GM21576 (cell line): ENCODE results near the gene USP33.
"Not testable (repeated sequence)": the region's sequence is repeated elsewhere in the genome, so short reads cannot be mapped to it uniquely, and the experiment has no call there.

Experiments
- ATAC-seq: cut with Tn5 transposase; IDR thresholded peaks from one replicate; pipeline ENCODE4 v1.9.1; 2021; ENCODE audit warnings: mild to moderate bottlenecking, moderate library complexity; ENCODE audit not compliant: unreplicated experiment

Gene USP33

DNA sequence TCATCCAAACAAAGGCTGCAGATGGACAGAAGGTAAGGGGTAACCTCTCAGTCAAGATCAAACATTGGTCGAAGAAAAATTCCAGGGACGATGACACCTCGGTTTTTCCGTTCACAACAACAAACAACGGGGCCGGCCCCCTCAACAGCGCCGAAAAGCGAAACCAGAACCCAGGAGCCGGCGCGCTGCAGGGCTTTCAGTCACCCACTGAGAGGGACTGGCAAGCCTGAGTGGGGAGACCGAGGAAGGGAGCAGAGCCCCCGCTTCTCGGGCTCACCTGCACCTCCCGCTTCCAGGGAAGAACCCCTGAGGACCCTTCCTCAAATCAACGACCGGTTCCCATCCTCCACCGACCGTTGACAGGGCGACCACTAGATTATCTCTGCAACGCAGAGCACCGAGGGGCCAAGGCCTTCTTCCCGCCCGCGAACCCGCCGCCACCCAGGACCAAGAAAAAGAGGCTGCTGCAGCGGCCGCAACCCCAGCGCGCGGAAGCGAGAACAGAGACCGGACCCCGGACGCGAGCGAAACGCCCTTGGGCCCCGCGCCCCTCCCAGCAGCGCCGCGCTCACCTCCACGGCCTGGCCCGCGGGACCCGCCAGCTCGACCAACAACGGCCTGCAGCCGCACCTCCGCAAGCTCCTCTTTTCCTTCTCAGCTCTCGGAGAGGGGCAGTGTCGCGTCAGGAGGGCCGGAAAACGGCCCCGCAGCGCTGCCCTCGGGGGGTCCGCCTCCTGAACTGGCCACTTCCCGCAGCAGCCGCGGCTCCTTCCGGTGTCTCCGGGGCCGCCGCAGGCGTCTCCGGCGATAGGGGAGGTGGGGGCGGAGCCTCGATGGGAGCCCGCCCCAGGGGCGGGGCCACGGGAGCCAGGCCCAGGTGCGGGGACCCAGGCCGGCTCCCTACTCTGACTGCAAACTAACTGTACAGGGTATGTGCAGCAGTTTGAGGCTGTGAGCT is at the start of gene USP33:
TSS of gene USP33 (minus strand) at position 782 of the 958 bp plus-strand sequence. CDS start 18,155 bp downstream, outside the sequence.
- ATAC-seq: peak; percentile 92

DNA sequence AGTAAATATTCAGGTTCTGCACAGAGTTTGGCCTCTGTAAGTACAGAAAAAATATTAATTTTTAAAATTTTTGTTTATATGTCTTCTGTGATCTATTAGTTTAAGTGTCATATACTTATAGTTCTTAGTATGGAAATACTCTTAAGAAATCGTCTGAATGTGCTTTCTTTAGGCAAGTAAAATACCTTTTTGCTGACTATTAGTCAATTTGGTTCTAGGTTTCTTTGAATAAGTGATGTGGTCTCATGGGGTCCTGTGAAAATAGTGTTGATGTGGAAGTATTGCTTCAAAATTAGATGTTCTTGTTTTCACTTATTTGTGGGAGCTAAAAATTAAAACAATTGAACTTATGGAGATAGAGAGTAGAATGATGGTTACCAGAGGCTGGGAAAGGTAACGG is 43.7 kb upstream of the USP33 start:
- no peak for ATAC-seq

DNA sequence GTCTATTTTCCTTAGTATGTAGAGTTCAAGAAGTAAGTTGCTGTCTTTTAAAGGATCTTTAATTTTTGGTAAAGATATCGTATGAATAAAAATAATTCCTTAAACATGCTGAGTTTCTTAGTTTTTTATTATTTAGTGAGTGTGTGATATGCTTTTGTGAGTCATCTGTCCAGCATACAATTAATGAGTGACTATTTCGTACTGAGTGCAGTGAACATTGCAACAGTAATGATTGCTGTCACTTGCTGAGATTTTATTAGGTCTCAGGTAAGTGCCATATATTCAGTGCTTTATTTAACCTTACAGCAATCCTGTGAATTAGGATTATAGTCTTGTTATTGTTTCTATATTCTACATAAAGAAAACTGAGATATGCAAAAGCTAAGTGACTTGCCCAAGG is 42.4 kb upstream of the USP33 start:
- no peak for ATAC-seq

DNA sequence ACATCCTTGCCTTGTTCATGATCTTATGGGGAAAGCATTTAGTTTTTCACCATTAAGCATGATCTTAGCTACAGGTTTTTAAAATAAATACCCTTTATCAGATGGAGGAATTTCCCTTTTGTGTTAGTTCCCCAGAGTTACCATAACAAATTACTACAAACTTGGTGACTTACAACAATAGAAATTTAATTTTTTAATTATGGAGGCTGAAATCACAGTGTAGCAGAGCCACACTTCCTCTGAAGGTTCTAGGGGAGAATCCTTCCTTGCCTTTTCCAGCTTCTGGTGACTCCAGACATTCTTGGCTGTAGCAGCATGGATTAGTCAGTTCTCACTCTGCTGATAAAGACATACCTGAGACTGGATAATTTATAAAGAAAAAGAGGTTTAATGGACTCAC is 38.3 kb upstream of the USP33 start:
- no peak for ATAC-seq

DNA sequence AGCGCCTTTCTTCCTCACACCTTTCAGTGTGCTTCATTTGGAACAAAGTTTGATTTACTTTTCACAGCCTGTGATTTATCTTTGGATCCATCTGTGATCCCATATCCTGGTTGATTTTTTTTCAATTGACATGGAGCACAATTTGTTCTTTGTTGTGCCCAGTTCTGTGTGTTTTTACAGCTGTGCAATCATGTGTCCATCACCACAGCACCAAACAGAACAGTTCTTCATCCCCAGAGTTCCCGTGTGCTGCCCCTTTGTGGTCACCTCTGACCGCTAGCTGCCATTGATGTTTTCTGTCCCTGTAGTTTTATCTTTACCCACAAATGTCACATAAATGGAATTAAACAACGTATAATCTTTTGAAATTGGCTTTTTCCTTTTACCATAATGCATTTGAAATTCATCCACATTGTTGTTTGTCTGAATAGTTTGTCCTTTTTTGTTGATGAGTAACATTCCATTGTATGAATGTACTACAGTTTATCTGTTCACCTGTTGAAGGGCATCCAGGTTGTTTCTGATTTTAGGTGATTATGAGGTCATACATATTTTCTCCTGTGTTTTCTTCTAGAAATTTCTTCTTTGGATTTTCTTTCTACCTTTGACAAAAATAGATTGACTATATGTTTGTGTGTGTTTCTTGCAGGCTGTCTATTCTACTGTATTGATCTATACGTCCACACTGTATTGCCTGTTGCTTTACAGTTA is 37.2 kb upstream of the USP33 start:
- no peak for ATAC-seq

GRCh38 chr1:77794550-77794949 is 34.9 kb upstream of the USP33 start:
- no peak for ATAC-seq

GRCh38 chr1:77786093-77786741 is 26.6 kb upstream of the USP33 start:
- not testable (repeated sequence) for ATAC-seq

GRCh38 chr1:77783141-77783540 is 23.5 kb upstream of the USP33 start:
- no peak for ATAC-seq

- ATAC-seq: no peak
Measured at GRCh38 chr1:77781683-77782082, 22.0 kb upstream of the USP33 start.

GRCh38 chr1:77779529-77780281 is 20.1 kb upstream of the USP33 start, which contains the start of gene MIGA1:
MIGA1 (plus strand) TSS chr1:77779649; CDS start chr1:77783253, 3,604 bp downstream.
- ATAC-seq: peak; percentile 91

- ATAC-seq: no peak
Measured at GRCh38 chr1:77776007-77776700, 16.5 kb upstream of the USP33 start.

- ATAC-seq: no peak
Measured at GRCh38 chr1:77768006-77768405, 8.4 kb upstream of the USP33 start.

- no peak for ATAC-seq
Measured at GRCh38 chr1:77762072-77762476, 2.4 kb upstream of the USP33 start.

DNA sequence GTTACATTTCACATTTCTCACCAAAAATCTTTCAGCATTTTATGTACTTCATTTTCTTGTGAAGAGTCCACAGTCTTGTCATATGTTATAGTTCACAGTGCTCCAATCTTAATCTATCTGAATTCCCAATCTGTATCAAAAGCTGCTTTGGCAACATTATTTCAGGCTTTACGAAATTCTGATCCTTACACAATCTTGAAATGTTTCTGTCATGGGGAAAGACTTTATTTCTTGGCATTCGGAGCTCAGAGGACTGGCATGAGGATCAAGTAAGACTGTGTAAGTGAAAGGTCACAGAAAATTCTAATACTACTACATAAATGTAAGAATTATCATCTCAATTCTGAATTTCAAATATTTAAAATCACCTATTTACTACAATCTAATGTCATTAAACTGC is 2.0 kb downstream of the USP33 start:
- no peak for ATAC-seq

GRCh38 chr1:77757066-77757584 is 2.5 kb downstream of the USP33 start:
- no peak for ATAC-seq

GRCh38 chr1:77756052-77756754 is 3.4 kb downstream of the USP33 start:
- no peak for ATAC-seq

DNA sequence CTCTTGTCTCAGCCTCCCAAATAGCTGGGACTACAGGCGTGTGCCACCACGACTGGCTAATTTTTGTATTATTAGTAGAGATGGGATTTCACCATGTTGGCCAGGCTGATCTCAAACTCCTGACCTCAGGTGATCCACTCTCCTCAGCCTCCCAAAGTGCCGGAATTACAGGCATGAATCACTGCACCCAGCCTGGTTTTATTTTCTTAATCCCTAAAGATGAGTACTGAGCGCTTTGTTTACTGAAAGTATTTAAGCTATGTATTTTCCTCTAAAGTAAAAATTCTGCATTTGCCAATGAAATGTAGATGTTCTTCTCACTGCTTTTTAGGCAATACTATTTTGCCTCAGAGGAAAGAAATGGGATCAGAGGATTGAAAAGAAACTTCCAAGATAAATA is 10.2 kb downstream of the USP33 start:
- ATAC-seq: not testable (repeated sequence)

- ATAC-seq: no peak
Measured at GRCh38 chr1:77744576-77744975, 15.1 kb downstream of the USP33 start.

GRCh38 chr1:77742011-77742555 is 17.6 kb downstream of the USP33 start:
- ATAC-seq: no peak
